Endodermal cell (in vitro differentiated cells): ENCODE measurements around the gene HIP1R. TPM values are rescaled to one million over a fixed set of nuclear protein-coding genes. Genes with fewer than 3 reads are reported as not detected.
A peak's percentile ranks its signal among the peaks of the same experiment; 100 is the strongest.

Experiments used
- DNase-seq: peaks from one replicate; pipeline ENCODE4 v3.0.0-alpha.2; 2017
- H3K27ac ChIP-seq: 2 replicates; pipeline ENCODE4 v1.5.1; 2013; ENCODE audit warnings: mild to moderate bottlenecking, low read depth, low read length, moderate library complexity
- H3K27me3 ChIP-seq: 2 replicates; pipeline ENCODE4 v1.6.1; 2013; ENCODE audit warnings: mild to moderate bottlenecking, low read length, moderate library complexity; ENCODE audit not compliant: insufficient read depth, control insufficient read depth, poor library complexity, severe bottlenecking
- H3K36me3 ChIP-seq: 2 replicates; pipeline ENCODE4 v1.7.0; 2013; ENCODE audit warnings: mild to moderate bottlenecking, low read length, moderate library complexity; ENCODE audit not compliant: control insufficient read depth, insufficient read depth
- H3K4me1 ChIP-seq: one replicate; pipeline ENCODE4 v1.7.0; 2013; ENCODE audit warnings: low read length; ENCODE audit not compliant: control insufficient read depth, insufficient read depth
- H3K4me3 ChIP-seq: 2 replicates; pipeline ENCODE4 v1.5.1; 2013; ENCODE audit warnings: mild to moderate bottlenecking, low read length, moderate library complexity
- H3K9ac ChIP-seq: 2 replicates; pipeline ENCODE4 v1.6.1; 2013; ENCODE audit warnings: mild to moderate bottlenecking, low read length, moderate library complexity; ENCODE audit not compliant: poor library complexity, severe bottlenecking; ENCODE audit errors: extremely low read depth
- H3K9me3 ChIP-seq: 2 replicates; pipeline ENCODE4 v1.6.1; 2013; ENCODE audit warnings: mild to moderate bottlenecking, low read length, moderate library complexity; ENCODE audit not compliant: control insufficient read depth
- H3K27ac Mint-ChIP-seq: 2 replicates; pipeline ENCODE4 v1.8.0; 2020; ENCODE audit warnings: mixed read lengths
- H3K27me3 Mint-ChIP-seq: 2 replicates; pipeline ENCODE4 v1.8.0; 2021; ENCODE audit warnings: mild to moderate bottlenecking, mixed read lengths; ENCODE audit not compliant: insufficient read depth
- H3K36me3 Mint-ChIP-seq: 2 replicates; pipeline ENCODE4 v1.8.0; 2020; ENCODE audit warnings: low read depth, mixed read lengths
- H3K4me1 Mint-ChIP-seq: 2 replicates; pipeline ENCODE4 v1.8.0; 2020; ENCODE audit warnings: mixed read lengths
- H3K4me3 Mint-ChIP-seq: 2 replicates; pipeline ENCODE4 v1.8.0; 2020; ENCODE audit warnings: mild to moderate bottlenecking, moderate library complexity, mixed read lengths
- H3K9me3 Mint-ChIP-seq: 2 replicates; pipeline ENCODE4 v1.8.0; 2020; ENCODE audit warnings: mild to moderate bottlenecking, mixed read lengths
- CTCF ChIP-seq: fragments of 200-600 bp; sonication (generic); conservative IDR thresholded peaks from 2 replicates; pipeline ENCODE4 v1.5.0; 2021; ENCODE audit warnings: antibody characterized with exemption, mild to moderate bottlenecking
- WGBS, 2 experiments: methylation state at CpG; one replicate each; pipeline versions ENCODE4 v1.1.5 to v1.1.7; 2013; ENCODE audit warnings: missing lambda C conversion rate in 2 of 2, mixed read lengths in 1 of 2; ENCODE audit not compliant: insufficient coverage in 1 of 2, insufficient read length in 1 of 2; 5-methylcytosine and 5-hydroxymethylcytosine counted together
- total RNA-seq, 2 donors: library from RNA; stranded (reverse); fragmentation: NEBNext Ultra II Directional in 1 of 2; extraction: Animal tissue kit (Norgen Biotek cat#: 25700) in 1 of 2; gene quantifications; 2 replicates in 1 of 2; 3 replicates in 1 of 2; pipeline ENCODE4 v1.2.1, GENCODE V29; 2021

HIP1R gene
- total RNA-seq, 2 donors from 2014 or later, result 24.5 to 24.9 TPM

- H3K27me3 ChIP-seq, result peaks cover 20% of the 10 kb centered on the region
- DNase-seq, result peak; percentile 80
- no peaks in the 10 kb centered on the region for H3K4me1 ChIP-seq
- whole genome bisulfite sequencing, 2 experiments, result 51 to 65% methylated on average over 6 to 8 of the region's 8 CpGs
- Mint-ChIP-seq H3K4me3 (no peak overlapping the region), H3K9me3 (no peaks in the 10 kb centered on the region), H3K36me3 (peaks cover 11% of the 10 kb centered on the region), H3K4me1 (peaks cover 6% of the 10 kb centered on the region), H3K27ac (no peak overlapping the region), H3K27me3 (peaks cover 58% of the 10 kb centered on the region)
- H3K36me3 ChIP-seq, result peaks cover 7% of the 10 kb centered on the region
- no peaks in the 10 kb centered on the region for H3K9me3 ChIP-seq
- peak; percentile 73 for TF ChIP-seq CTCF
- H3K27ac ChIP-seq, result no peak overlapping the region
- H3K4me3 ChIP-seq, result no peak overlapping the region
- no peak overlapping the region for H3K9ac ChIP-seq
These were observed 45.4 kb downstream of the HIP1R start for GRCh38 chr12:122880668-122881067.

- no peaks in the 10 kb centered on the region for H3K9me3 Mint-ChIP-seq
- Histone ChIP-seq H3K4me1 (no peaks in the 10 kb centered on the region), H3K9me3 (no peaks in the 10 kb centered on the region), H3K4me3 (no peak overlapping the region), H3K36me3 (peaks cover 7% of the 10 kb centered on the region), H3K27me3 (no peaks in the 10 kb centered on the region), H3K9ac (no peak overlapping the region), H3K27ac (no peak overlapping the region)
- peaks cover 37% of the 10 kb centered on the region for H3K27me3 Mint-ChIP-seq
- peaks cover 6% of the 10 kb centered on the region for H3K4me1 Mint-ChIP-seq
- TF ChIP-seq CTCF, result no peak
- peaks cover 2% of the 10 kb centered on the region for H3K36me3 Mint-ChIP-seq
- H3K27ac Mint-ChIP-seq, result no peak overlapping the region
- DNase-seq, result no peak
- no peak overlapping the region for H3K4me3 Mint-ChIP-seq
- 93% methylated on average over 7 to 11 of the region's 11 CpGs for WGBS, 2 experiments
These were observed 47.8 kb downstream of the HIP1R start for GRCh38 chr12:122882908-122883558.

- Histone ChIP-seq H3K36me3 (peaks cover 3% of the 10 kb centered on the region), H3K9me3 (no peaks in the 10 kb centered on the region), H3K4me3 (no peak overlapping the region), H3K4me1 (peaks cover 4% of the 10 kb centered on the region), H3K9ac (no peak overlapping the region), H3K27me3 (no peaks in the 10 kb centered on the region), H3K27ac (no peak overlapping the region)
- Mint-ChIP-seq H3K4me1 (peaks cover 16% of the 10 kb centered on the region), H3K27ac (no peak overlapping the region), H3K9me3 (no peaks in the 10 kb centered on the region), H3K36me3 (no peaks in the 10 kb centered on the region), H3K4me3 (no peak overlapping the region), H3K27me3 (peaks cover 27% of the 10 kb centered on the region)
- WGBS, 2 experiments, result 80 to 97% methylated on average over 2 to 6 of the region's 6 CpGs
- no peak for DNase-seq
- TF ChIP-seq CTCF, result no peak
These were observed 49.0 kb downstream of the HIP1R start for GRCh38 chr12:122884091-122884826.
